RWPE1 (cell line): ENCODE data around the gene ATP11A.

ENCODE experiments used
- CTCF ChIA-PET: fragments of 350-600 bp; sonication (Branson Sonifier 250); formaldehyde crosslinking; extraction: SDS; loops from one replicate; lab custom pipeline; 2021; lab: Yijun Ruan, JAX
- POLR2A ChIA-PET: fragments of 400-600 bp; formaldehyde crosslinking; extraction: SDS; loops from one replicate; lab custom pipeline; 2020; ENCODE audit warnings: antibody characterized with exemption; ENCODE audit not compliant: low non-redundant PET; lab: Yijun Ruan, JAX
- DNase-seq: peaks from one replicate; pipeline ENCODE4 v3.0.0; 2012; ENCODE audit warnings: low spot score
- H3K27ac ChIP-seq: fragments of 450-650 bp; 2 replicates; pipeline ENCODE4 v1.5.1; 2017
- CTCF ChIP-seq: fragments of 450-650 bp; conservative IDR thresholded peaks from 2 replicates; pipeline ENCODE4 v1.5.1; 2017; ENCODE audit warnings: low read depth, mild to moderate bottlenecking

ATP11A gene

DNA sequence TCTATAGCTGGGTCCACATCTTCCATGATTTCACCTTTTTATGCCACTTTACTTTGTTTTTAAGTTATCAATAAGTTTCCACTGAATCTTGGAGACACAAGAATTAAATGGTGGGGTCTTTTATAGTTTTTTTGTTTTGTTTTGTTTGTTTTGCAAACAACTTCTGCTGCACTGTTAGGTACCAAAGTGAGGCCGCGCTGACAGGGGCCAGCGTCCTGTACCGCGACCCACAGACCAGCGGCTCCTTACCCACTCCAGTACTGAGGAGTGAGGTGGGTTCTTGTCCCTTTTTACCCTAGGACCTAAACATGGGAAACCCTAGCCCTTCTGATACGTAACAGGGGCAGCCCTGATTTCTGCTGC, 203.3 kb downstream of the ATP11A start:
- CTCF ChIA-PET = no interaction called here
- DNase-seq = no peak
- POLR2A ChIA-PET = no interaction called here
- no peak overlapping the region for H3K27ac ChIP-seq
- no peak for TF ChIP-seq CTCF

DNA sequence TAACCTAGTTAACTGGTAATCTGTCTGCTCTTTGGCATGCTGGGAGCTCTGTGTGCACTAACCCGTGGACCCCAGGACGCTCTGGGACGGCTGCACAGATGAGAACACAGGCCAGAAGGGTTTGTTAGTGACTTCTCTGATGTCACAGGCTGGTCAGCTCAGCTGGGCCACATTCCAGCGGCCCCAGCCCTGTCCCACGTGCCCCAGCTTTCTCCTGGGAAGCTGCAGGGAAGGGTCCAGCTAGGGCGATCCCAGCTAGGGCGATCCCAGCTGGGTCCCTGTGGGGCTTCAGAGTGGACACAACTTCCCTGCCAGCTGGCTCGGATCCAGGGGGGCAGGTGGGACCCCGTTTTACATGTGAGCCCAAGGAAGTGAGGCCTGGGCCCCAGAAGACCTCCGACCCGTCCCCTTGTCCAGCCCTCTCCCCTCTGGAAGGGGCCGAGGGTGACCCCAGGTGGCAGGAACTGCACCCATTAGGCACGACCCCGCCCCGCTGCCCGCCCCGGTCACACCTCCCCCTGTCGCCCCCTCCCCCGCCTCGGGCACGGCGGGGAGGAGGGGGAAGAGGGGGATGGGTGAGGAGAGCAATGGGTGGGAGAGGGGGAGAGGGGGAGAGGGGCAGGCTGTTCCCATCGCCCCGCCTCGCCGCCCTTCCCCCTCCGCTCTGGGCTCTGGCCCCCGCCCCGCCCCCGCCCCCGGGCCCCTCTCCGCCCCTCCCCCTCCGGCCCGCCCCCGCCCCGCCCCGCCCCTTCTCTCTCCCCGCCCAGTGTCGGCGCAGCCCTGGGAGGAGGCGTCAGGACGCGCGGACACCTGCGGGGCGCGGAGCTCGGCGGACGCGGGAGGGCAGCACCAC, 204.0 kb downstream of the ATP11A start:
- no peak overlapping the region for H3K27ac ChIP-seq
- TF ChIP-seq CTCF = no peak
- DNase-seq = peak; percentile 49
- CTCF ChIA-PET = no interaction called here
- POLR2A ChIA-PET = no interaction called here

DNA sequence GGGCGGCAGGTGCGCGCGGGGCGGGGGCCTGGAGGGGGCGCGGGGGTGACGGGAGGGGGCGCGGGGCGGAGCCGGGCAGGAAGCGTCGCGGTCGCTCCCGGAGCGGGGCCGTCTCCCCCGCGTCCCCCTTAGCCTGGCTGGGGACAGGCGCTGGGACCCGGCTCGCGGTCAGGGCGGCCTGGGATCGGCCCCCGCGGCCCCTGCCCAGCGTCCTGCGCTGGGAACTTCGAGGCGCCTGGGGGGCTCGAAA, 204.5 kb downstream of the ATP11A start:
- no peak for DNase-seq
- TF ChIP-seq CTCF = no peak
- ChIA-PET CTCF (no interaction called here), POLR2A (no interaction called here)
- no peak overlapping the region for H3K27ac ChIP-seq

- no peak for DNase-seq
- CTCF ChIA-PET = no interaction called here
- POLR2A ChIA-PET = no interaction called here
These were observed 205.0 kb downstream of the ATP11A start for GRCh38 chr13:112894673-112895481.

DNA sequence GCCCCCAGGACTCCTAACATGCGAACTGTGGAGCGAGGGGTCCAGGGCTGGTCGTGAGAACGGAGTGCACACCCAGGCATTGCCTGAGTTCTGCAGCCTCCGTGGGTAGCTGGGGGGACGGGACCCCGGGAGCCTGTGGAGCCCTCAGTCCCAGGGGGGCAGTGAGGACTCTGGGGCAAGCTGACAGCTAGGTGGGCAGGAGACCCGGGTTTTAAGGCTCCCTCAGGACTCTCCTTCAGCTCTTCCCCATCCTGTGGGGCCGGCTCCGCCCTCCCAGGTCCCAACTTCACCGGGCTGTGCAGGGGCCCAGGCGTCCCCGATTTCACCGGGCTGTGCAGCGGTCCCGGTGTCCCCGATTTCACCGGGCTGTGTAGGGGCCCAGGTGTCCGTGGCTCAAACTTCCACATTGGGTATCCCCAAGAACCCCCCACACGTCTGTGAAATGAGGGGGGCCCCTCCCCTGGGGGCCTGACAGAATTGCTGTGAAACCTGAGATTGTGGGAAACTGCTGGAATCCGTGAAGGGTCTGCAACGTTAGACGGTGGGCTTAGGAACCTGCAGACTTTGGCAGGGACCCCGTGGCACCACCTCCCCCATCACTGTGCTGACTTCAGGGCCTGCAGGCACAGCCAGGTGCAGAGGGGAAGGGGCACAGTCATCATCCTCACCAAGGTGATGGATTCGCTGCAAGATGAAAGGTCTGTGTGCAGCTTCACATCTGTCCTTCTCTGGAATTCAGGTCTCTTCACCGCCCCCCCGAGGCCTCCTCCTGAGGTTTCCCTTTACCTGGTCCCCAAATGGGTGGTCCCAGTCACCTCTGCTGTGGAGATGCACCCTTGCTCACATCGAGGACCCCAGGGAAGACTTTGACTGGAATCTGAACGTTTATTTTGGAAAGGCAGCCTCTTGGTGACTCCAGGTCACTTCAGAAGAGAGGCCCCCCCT, 206.0 kb downstream of the ATP11A start:
- ChIA-PET CTCF (no interaction called here), POLR2A (no interaction called here)
- no peak for TF ChIP-seq CTCF
- no peak for DNase-seq
- no peak overlapping the region for H3K27ac ChIP-seq

More at GRCh38 chr13:112894673-112895481, 205.0 kb downstream of the ATP11A start:
- TF ChIP-seq CTCF = no peak
- no peak overlapping the region for H3K27ac ChIP-seq
